BE2C (cell line): ENCODE data around the gene MINDY1.

Source experiments
- DNase-seq: peaks from one replicate; pipeline ENCODE4 v3.0.0-alpha.2; 2020
- H3K27me3 ChIP-seq: fragments of 250-450 bp; sonication (Bioruptor Pico); 2 replicates; pipeline ENCODE4 v1.5.1; 2020; ENCODE audit warnings: mild to moderate bottlenecking
- H3K36me3 ChIP-seq: fragments of 250-450 bp; sonication (Bioruptor Pico); 2 replicates; pipeline ENCODE4 v1.5.1; 2020; ENCODE audit warnings: mild to moderate bottlenecking
- H3K4me1 ChIP-seq: fragments of 250-450 bp; sonication (Bioruptor Pico); 2 replicates; pipeline ENCODE4 v1.5.1; 2020
- H3K4me3 ChIP-seq: 2 replicates; pipeline ENCODE4 v1.5.1; 2011; ENCODE audit warnings: low read depth, low read length
- H3K9me3 ChIP-seq: fragments of 250-450 bp; sonication (Bioruptor Pico); 2 replicates; pipeline ENCODE4 v1.5.1; 2020
- TF ChIP-seq, protein P1 (sequence below): IDR thresholded peaks from 2 replicates; pipeline ENCODE4 v1.5.1; 2012; ENCODE audit warnings: mild to moderate bottlenecking, low read depth, low read length

The MINDY1 gene

GRCh38 chr1:150961756-150962155 is 44.9 kb downstream of the MINDY1 start:
- TF ChIP-seq, protein P1, sequence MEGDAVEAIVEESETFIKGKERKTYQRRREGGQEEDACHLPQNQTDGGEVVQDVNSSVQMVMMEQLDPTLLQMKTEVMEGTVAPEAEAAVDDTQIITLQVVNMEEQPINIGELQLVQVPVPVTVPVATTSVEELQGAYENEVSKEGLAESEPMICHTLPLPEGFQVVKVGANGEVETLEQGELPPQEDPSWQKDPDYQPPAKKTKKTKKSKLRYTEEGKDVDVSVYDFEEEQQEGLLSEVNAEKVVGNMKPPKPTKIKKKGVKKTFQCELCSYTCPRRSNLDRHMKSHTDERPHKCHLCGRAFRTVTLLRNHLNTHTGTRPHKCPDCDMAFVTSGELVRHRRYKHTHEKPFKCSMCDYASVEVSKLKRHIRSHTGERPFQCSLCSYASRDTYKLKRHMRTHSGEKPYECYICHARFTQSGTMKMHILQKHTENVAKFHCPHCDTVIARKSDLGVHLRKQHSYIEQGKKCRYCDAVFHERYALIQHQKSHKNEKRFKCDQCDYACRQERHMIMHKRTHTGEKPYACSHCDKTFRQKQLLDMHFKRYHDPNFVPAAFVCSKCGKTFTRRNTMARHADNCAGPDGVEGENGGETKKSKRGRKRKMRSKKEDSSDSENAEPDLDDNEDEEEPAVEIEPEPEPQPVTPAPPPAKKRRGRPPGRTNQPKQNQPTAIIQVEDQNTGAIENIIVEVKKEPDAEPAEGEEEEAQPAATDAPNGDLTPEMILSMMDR: no peak
- no peaks in the 10 kb centered on the region for H3K27me3 ChIP-seq
- no peaks in the 10 kb centered on the region; the same call in 1 of the 2 replicates for H3K4me1 ChIP-seq
- H3K9me3 ChIP-seq: no peaks in the 10 kb centered on the region
- no peak for DNase-seq
- peaks cover 89% of the 10 kb centered on the region for H3K36me3 ChIP-seq
- no peak overlapping the region for H3K4me3 ChIP-seq

DNA sequence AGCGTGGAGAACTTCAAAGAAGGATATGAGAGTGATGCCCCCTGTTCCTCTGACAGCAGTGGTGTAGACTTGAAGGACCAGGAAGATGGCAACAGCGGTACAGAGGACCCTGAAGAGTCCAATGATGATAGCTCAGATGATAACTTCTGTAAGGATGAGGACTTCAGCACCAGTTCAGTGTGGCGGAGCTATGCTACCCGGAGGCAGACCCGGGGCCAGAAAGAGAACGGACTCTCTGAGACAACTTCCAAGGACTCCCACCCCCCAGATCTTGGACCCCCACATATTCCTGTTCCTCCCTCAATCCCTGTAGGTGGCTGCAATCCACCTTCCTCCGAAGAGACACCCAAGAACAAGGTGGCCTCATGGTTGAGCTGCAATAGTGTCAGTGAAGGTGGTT is 46.1 kb downstream of the MINDY1 start:
- Histone ChIP-seq H3K27me3 (no peaks in the 10 kb centered on the region), H3K36me3 (peaks cover 79% of the 10 kb centered on the region)
- TF ChIP-seq, protein P1: no peak

DNA sequence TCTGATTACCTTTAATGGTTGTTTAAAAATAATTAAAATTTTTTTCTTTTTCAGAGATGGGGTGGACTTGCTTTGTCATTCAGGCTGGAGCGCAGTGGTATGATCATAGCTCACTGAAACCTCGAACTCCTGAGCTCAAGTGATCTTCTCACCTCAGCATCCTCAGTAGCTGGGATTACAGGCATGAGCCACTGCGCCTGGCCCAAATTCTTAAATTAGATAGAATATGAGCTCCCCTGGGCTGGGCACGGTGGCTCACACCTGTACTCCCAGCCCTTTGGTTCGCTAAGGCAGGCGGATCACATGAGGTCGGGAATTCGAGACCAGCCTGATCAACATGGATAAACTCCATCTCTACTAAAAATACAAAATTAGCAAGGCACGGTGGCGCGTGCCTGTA is 49.0 kb downstream of the MINDY1 start:
- Histone ChIP-seq H3K4me1 (no peaks in the 10 kb centered on the region), H3K36me3 (peaks cover 76% of the 10 kb centered on the region), H3K27me3 (no peaks in the 10 kb centered on the region), H3K4me3 (no peak overlapping the region), H3K9me3 (no peaks in the 10 kb centered on the region)
- no peak for DNase-seq
- TF ChIP-seq, protein P1: no peak

More for the DNA sequence above, 46.1 kb downstream of the MINDY1 start:
- Histone ChIP-seq H3K4me3 (no peak overlapping the region), H3K9me3 (no peaks in the 10 kb centered on the region), H3K4me1 (no peaks in the 10 kb centered on the region; the same call in 1 of the 2 replicates)
- DNase-seq: no peak

GRCh38 chr1:150955280-150955679 is 51.4 kb downstream of the MINDY1 start:
- H3K36me3 ChIP-seq: peaks cover 78% of the 10 kb centered on the region
- H3K4me1 ChIP-seq: no peaks in the 10 kb centered on the region; the same call in 1 of the 2 replicates
- TF ChIP-seq, protein P1: no peak
- no peaks in the 10 kb centered on the region for H3K27me3 ChIP-seq
- no peaks in the 10 kb centered on the region for H3K9me3 ChIP-seq
- H3K4me3 ChIP-seq: no peak overlapping the region
- DNase-seq: no peak

GRCh38 chr1:150954708-150955107 is 52.0 kb downstream of the MINDY1 start:
- TF ChIP-seq, protein P1: no peak
- no peaks in the 10 kb centered on the region; the same call in 1 of the 2 replicates for H3K4me1 ChIP-seq
- H3K36me3 ChIP-seq: peaks cover 78% of the 10 kb centered on the region
- H3K9me3 ChIP-seq: no peaks in the 10 kb centered on the region
- DNase-seq: no peak
- no peak overlapping the region for H3K4me3 ChIP-seq
- no peaks in the 10 kb centered on the region for H3K27me3 ChIP-seq
